SU-DHL-6 (cell line): ENCODE results near the gene SUSD3.

Experiments
- EZH2phosphoT487 ChIP-seq: fragments of 200-600 bp; sonication (generic), shearing (Covaris generic); conservative IDR thresholded peaks from 2 replicates; pipeline ENCODE4 v1.6.1; 2018; ENCODE audit warnings: mild to moderate bottlenecking, antibody characterized with exemption, low read length, moderate library complexity, mixed read lengths
- TF ChIP-seq, protein P1 (sequence below): fragments of 200-600 bp; sonication (generic); IDR thresholded peaks from one replicate; pipeline ENCODE4 v1.5.1; 2017; ENCODE audit warnings: antibody characterized with exemption, mild to moderate bottlenecking, low read length, moderate library complexity; ENCODE audit not compliant: insufficient read depth, poor library complexity, severe bottlenecking

DNA sequence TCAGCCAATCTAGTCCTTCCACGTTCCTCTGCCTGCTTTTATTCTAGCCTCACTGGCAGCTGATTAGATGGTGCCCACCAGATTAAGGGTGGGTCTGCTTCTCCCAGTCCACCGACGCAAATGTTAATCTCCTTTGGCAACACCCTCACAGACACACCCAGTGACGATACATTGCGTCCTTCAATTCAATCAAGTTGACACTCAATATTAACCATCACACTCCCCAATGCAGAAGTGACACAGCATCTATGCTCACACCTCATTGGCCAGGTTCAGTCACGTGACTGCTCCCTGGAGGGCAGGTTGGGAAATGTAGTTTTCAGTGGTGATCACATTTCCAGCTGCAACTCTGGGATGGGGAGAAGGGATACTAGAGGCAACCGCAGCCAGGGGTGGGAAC lies 13.0 kb downstream of the SUSD3 start:
- TF ChIP-seq, protein P1, sequence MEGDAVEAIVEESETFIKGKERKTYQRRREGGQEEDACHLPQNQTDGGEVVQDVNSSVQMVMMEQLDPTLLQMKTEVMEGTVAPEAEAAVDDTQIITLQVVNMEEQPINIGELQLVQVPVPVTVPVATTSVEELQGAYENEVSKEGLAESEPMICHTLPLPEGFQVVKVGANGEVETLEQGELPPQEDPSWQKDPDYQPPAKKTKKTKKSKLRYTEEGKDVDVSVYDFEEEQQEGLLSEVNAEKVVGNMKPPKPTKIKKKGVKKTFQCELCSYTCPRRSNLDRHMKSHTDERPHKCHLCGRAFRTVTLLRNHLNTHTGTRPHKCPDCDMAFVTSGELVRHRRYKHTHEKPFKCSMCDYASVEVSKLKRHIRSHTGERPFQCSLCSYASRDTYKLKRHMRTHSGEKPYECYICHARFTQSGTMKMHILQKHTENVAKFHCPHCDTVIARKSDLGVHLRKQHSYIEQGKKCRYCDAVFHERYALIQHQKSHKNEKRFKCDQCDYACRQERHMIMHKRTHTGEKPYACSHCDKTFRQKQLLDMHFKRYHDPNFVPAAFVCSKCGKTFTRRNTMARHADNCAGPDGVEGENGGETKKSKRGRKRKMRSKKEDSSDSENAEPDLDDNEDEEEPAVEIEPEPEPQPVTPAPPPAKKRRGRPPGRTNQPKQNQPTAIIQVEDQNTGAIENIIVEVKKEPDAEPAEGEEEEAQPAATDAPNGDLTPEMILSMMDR = no peak
- no peak for TF ChIP-seq EZH2phosphoT487
